Activated CD8-positive, alpha-beta T cell treated with anti-CD3 and anti-CD28 coated beads for 36 hours (primary cell): ENCODE measurements around the gene ZNF484. TPM values are rescaled to one million over a fixed set of nuclear protein-coding genes. Genes with fewer than 3 reads are reported as not detected.
A peak's percentile ranks its signal among the peaks of the same experiment; 100 is the strongest.
"Not testable (repeated sequence)": the region's sequence is repeated elsewhere in the genome, so short reads cannot be mapped to it uniquely, and the experiment has no call there.

Source experiments
- ATAC-seq: fragments of 200-7000 bp; cut with Tn5 transposase; one replicate; pipeline ENCODE4 v1.10.0; 2021; ENCODE audit warnings: mild to moderate bottlenecking, moderate library complexity
- CTCF ChIA-PET: fragments of 350-600 bp; sonication (Branson Sonifier 250); formaldehyde crosslinking; loops from one replicate; lab custom pipeline; 2021; ENCODE audit warnings: antibody characterized with exemption; lab: Charles Lee
- POLR2A ChIA-PET: fragments of 350-600 bp; sonication (Branson Sonifier 250); formaldehyde crosslinking; loops from one replicate; lab custom pipeline; 2021; ENCODE audit warnings: antibody characterized with exemption; lab: Charles Lee
- DNase-seq: peaks from one replicate; pipeline ENCODE4 v3.0.0-alpha.2; 2020
- H3K27ac Mint-ChIP-seq: one replicate; pipeline ENCODE4 v1.8.0; 2021; ENCODE audit warnings: mild to moderate bottlenecking, mixed read lengths
- H3K27me3 Mint-ChIP-seq: one replicate; pipeline ENCODE4 v1.8.0; 2021; ENCODE audit warnings: mixed read lengths
- H3K36me3 Mint-ChIP-seq: one replicate; pipeline ENCODE4 v1.8.0; 2021; ENCODE audit warnings: low read depth, mixed read lengths
- H3K4me1 Mint-ChIP-seq: one replicate; pipeline ENCODE4 v1.8.0; 2021; ENCODE audit warnings: low read depth, mixed read lengths
- H3K4me3 Mint-ChIP-seq: one replicate; pipeline ENCODE4 v1.8.0; 2021; ENCODE audit warnings: mild to moderate bottlenecking, moderate library complexity, mixed read lengths
- H3K9me3 Mint-ChIP-seq: one replicate; pipeline ENCODE4 v1.8.0; 2021; ENCODE audit warnings: mixed read lengths
- intact Hi-C: fragments of 100-400 bp; cut with micrococcal nuclease; formaldehyde crosslinking; loops from one replicate; pipeline ENCODE4 v1.10.0; 2022
- total RNA-seq, 2 experiments: library from RNA; stranded (reverse); gene quantifications; one replicate each; pipeline ENCODE4 v1.2.3, GENCODE V29; 2021
- TF ChIP-seq, protein P1 (sequence below): fragments of 200-600 bp; IDR thresholded peaks from one replicate; pipeline ENCODE4 v1.8.0; 2022; ENCODE audit warnings: antibody characterized with exemption, mild to moderate bottlenecking

Gene ZNF484
- total RNA-seq, 2 experiments from 2014 or later: 5.8 to 6.2 TPM

DNA sequence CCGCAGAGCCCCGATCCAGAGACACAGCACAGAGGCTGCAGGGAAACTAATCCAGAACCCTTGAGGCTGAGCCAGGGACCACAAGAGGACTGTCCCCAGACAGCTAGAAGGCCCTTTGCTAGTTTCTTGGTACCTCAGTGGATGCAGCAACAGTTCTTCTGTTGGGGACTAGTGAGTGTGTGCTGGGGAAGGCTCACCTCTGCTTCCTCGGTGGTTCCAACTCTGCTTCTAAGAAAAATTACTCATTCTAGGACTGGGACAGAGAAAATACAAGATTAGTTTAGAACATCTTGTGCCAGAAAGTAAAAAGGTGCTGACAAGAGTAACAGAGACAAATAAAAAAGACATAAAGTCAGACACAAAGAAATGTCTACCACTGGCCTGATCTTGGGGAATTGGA, 19.5 kb upstream of the ZNF484 start:
- POLR2A ChIA-PET: no interaction called here
- CTCF ChIA-PET: no interaction called here
- DNase-seq (no peak), ATAC-seq (no peak)
- peaks cover 5% of the 10 kb centered on the region for H3K4me1 Mint-ChIP-seq
- TF ChIP-seq, protein P1, sequence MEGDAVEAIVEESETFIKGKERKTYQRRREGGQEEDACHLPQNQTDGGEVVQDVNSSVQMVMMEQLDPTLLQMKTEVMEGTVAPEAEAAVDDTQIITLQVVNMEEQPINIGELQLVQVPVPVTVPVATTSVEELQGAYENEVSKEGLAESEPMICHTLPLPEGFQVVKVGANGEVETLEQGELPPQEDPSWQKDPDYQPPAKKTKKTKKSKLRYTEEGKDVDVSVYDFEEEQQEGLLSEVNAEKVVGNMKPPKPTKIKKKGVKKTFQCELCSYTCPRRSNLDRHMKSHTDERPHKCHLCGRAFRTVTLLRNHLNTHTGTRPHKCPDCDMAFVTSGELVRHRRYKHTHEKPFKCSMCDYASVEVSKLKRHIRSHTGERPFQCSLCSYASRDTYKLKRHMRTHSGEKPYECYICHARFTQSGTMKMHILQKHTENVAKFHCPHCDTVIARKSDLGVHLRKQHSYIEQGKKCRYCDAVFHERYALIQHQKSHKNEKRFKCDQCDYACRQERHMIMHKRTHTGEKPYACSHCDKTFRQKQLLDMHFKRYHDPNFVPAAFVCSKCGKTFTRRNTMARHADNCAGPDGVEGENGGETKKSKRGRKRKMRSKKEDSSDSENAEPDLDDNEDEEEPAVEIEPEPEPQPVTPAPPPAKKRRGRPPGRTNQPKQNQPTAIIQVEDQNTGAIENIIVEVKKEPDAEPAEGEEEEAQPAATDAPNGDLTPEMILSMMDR: no peak
- H3K9me3 Mint-ChIP-seq: no peaks in the 10 kb centered on the region
- no peaks in the 10 kb centered on the region for H3K27me3 Mint-ChIP-seq
- H3K4me3 Mint-ChIP-seq: no peak overlapping the region
- H3K36me3 Mint-ChIP-seq: no peaks in the 10 kb centered on the region
- intact Hi-C loops: no loop called here
- H3K27ac Mint-ChIP-seq: no peak overlapping the region

DNA sequence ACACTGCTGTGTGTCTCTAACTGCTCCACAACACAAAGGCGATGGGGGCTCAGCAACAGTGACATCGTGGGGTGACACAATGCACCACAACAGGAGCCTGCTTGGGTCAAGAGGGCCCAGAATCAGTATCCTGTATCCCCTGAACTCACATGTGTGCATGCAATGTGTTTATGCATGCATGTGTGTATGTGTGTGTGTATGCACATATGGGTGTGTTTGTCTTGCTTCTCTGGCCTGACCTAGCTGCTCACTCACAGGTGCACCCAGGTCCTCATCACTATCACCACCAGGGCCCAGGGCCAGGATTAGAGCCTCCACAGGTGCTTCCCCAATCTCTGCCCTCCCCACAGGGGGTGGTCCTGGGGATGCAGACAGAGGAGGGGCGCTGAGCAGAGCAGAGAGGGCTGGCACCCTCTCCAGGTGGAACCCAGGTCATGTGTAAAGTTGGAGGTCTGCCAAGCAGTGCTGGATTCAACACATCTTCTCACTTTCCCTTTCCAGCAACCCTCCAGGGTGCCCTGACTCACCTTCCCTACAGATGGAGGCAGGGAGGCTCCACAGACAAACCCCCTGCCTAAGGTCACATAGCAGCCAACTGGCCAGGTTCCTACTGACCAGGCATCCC, 18.1 kb upstream of the ZNF484 start:
- no peak overlapping the region for H3K27ac Mint-ChIP-seq
- peak; percentile 24 for DNase-seq
- H3K9me3 Mint-ChIP-seq: no peaks in the 10 kb centered on the region
- POLR2A ChIA-PET: no interaction called here
- H3K27me3 Mint-ChIP-seq: no peaks in the 10 kb centered on the region
- CTCF ChIA-PET: no interaction called here
- TF ChIP-seq, protein P1: no peak
- no peak overlapping the region for H3K4me3 Mint-ChIP-seq
- ATAC-seq: no peak
- intact Hi-C loops: no loop called here
- H3K36me3 Mint-ChIP-seq: no peaks in the 10 kb centered on the region
- H3K4me1 Mint-ChIP-seq: peaks cover 5% of the 10 kb centered on the region

DNA sequence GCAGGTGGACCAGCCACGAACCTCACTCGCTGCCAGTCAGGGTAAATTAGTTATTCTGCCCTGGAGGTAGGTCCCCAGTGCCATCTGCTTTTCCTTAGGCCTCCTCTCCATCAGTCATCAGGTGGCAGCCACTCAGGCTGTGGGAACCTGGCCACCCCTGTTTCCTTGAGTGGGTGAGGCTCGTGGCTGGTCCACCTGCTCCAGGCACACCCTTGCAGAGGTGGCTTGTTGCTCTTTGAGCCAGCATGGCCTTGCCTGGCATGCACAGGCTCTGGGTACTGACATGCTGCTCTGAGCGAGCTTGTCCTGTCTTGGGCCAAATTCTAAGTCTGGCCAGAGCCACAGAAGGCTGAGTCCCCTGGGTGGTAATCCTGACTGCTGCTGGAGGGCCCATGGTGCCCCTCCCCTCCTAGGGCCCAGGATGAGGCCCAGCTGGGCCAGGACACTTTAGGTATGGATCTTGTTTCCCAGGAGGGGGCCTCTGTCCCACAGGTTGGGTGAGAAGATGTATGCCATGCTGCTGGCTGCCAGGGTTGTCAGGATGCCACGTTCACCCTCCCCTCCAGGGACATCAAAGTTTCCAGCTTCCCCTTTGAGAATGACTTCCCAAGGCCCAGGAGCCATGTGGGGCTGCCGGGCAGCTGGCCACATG, 17.0 kb upstream of the ZNF484 start:
- ChIA-PET CTCF (no interaction called here), POLR2A (no interaction called here)
- H3K9me3 Mint-ChIP-seq: no peaks in the 10 kb centered on the region
- TF ChIP-seq, protein P1: no peak
- no peaks in the 10 kb centered on the region for H3K36me3 Mint-ChIP-seq
- no peak overlapping the region for H3K4me3 Mint-ChIP-seq
- intact Hi-C loops: no loop called here
- no peak for DNase-seq
- peaks cover 5% of the 10 kb centered on the region for H3K4me1 Mint-ChIP-seq
- no peak for ATAC-seq
- no peak overlapping the region for H3K27ac Mint-ChIP-seq
- no peaks in the 10 kb centered on the region for H3K27me3 Mint-ChIP-seq

DNA sequence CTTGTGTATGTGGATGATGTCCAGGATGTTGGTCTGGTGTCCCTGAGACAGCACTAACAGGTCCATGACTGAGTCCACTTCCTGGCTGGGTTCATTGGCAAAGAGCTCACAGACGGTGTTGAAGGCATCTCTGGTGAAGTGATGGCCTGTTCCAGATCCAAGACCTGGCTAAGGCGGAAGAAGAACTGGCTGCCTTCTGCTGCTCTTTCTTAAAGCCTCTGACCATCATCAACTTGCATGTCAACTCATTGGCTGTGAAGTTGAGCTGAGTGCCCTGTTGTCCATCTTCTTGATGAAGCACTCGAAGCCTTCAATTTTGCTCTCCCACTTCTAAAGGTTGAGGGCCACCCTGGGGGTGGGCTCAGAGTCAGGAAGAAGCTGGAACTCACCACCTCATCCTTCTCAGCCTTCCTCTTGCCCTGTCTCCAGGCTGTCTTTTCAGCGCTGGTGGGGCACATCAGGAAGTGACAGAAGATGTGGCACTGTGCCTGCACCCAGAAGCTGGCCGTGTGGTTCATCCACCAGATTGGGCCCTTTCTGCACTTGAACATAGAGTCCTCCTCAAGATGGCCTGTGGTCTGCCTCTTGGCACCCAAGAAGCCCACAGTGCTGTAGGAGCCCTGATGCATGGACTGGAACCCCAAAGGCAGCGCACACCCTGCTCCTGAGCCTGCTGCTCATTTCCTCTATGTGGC, 16.2 kb upstream of the ZNF484 start:
- DNase-seq, H3K36me3 Mint-ChIP-seq, CTCF ChIA-PET, H3K4me1 Mint-ChIP-seq, H3K4me3 Mint-ChIP-seq, intact Hi-C loops, H3K27ac Mint-ChIP-seq, POLR2A ChIA-PET, ATAC-seq, H3K27me3 Mint-ChIP-seq, H3K9me3 Mint-ChIP-seq: not testable (repeated sequence)

DNA sequence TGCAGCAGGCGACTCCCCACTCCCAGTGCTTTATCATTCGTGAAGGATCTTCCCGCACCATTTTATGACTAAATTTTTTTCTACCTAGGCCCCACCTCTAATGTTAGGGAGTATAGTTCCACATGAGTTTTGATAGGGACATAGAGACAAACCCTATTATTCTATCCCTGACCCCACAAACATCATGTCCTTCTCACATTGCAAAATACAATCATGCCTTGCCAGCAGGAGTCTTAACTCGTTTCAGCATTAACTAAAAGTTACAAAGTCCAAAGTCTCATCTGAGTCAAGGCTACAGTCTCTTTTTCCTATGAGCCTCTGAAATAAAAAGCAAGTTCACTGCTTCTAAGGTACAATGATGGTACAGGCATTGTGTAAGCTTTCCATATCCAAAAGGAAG, 14.4 kb upstream of the ZNF484 start:
- DNase-seq, H3K9me3 Mint-ChIP-seq, intact Hi-C loops, POLR2A ChIA-PET, ATAC-seq, H3K27ac Mint-ChIP-seq, CTCF ChIA-PET, H3K4me3 Mint-ChIP-seq, H3K27me3 Mint-ChIP-seq, H3K36me3 Mint-ChIP-seq: not testable (repeated sequence)
- peaks cover 16% of the 10 kb centered on the region for H3K4me1 Mint-ChIP-seq

DNA sequence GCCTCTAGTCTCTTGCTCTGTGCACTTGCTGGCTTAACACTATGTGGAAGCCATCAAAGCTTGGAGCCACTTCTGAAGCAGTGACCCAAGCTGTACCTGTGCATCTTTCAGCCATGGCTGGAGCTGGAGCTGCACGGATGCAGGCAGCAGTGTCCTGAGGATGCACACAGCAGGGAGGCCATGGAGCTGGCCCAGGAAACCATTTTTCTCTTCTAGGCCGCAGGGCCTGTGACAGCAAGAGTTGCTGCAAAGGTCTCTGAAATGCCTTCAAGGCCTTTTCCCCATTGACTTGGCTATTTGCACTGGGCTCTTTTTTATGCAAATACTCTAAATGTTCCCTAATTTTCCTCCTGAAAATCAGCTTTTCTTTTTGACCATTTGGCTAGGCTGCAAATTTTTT, 12.9 kb upstream of the ZNF484 start:
- Mint-ChIP-seq H3K27ac (no peak overlapping the region), H3K4me1 (peaks cover 25% of the 10 kb centered on the region), H3K4me3 (no peak overlapping the region), H3K36me3 (no peaks in the 10 kb centered on the region), H3K9me3 (no peaks in the 10 kb centered on the region), H3K27me3 (no peaks in the 10 kb centered on the region)
- no peak for ATAC-seq
- TF ChIP-seq, protein P1: no peak
- ChIA-PET CTCF (interaction anchor here (1.3 kb wide), 1 partner anchor 11 kb away, joined by 4 read pairs; no protein-coding TSS in a partner anchor), POLR2A (interaction anchor here (0.9 kb wide), 1 partner anchor 63 kb away, joined by 3 read pairs; no protein-coding TSS in a partner anchor)
- DNase-seq: no peak
- intact Hi-C loops: no loop called here
